CD14-positive monocyte (primary cell): Measurements from ENCODE around the gene PAIP2. TPM values are rescaled to one million over a fixed set of nuclear protein-coding genes. Genes with fewer than 3 reads are reported as not detected.

ENCODE experiments used
- DNase-seq, 3 donors: peaks; one replicate each; pipeline ENCODE4 v3.0.0-alpha.2; 2011 to 2022
- H2AFZ ChIP-seq: 2 replicates; pipeline ENCODE4 v1.6.0; 2012; ENCODE audit warnings: mild to moderate bottlenecking, low read depth, low read length, inconsistent platforms; ENCODE audit not compliant: insufficient read depth, poor library complexity, severe bottlenecking
- H3K27ac ChIP-seq, 2 donors: 1 replicate in 1 of 2; 2 replicates in 1 of 2; pipeline ENCODE4 v1.5.1; 2012 to 2013; ENCODE audit warnings: low read length in 2 of 2, control low read depth in 1 of 2, inconsistent platforms in 1 of 2, low read depth in 1 of 2, mild to moderate bottlenecking in 1 of 2
- H3K27me3 ChIP-seq, 2 donors: one replicate each; pipeline versions ENCODE4 v1.6.0 to v1.6.1; 2011 to 2013; ENCODE audit warnings: low read length in 2 of 2; ENCODE audit not compliant: control insufficient read depth in 2 of 2, insufficient read depth in 2 of 2
- H3K36me3 ChIP-seq, 2 donors: replicated peaks in 1 of 2; 1 replicate in 1 of 2; 2 replicates in 1 of 2; pipeline versions ENCODE4 v1.5.1 to v1.6.1; 2012 to 2013; ENCODE audit warnings: low read length in 2 of 2, control low read depth in 1 of 2, inconsistent platforms in 1 of 2, mild to moderate bottlenecking in 1 of 2; ENCODE audit not compliant: insufficient read depth in 2 of 2, control insufficient read depth in 1 of 2
- H3K4me1 ChIP-seq, 2 donors: 1 replicate in 1 of 2; 2 replicates in 1 of 2; pipeline versions ENCODE4 v1.5.1 to v1.6.1; 2012 to 2013; ENCODE audit warnings: low read length in 2 of 2, control low read depth in 1 of 2, inconsistent platforms in 1 of 2, mild to moderate bottlenecking in 1 of 2, moderate library complexity in 1 of 2; ENCODE audit not compliant: insufficient read depth in 2 of 2, control insufficient read depth in 1 of 2
- H3K4me2 ChIP-seq: replicated peaks from 2 replicates; pipeline ENCODE3; 2012; ENCODE audit warnings: low read length, moderate library complexity, mild to moderate bottlenecking; ENCODE audit not compliant: poor library complexity, severe bottlenecking; ENCODE audit errors: extremely low read depth
- H3K4me3 ChIP-seq, 3 experiments: fragments of 200-600 bp in 1 of 3; sonication (generic) in 1 of 3; replicated peaks in 1 of 3; 1 replicate in 2 of 3; 2 replicates in 1 of 3; pipeline ENCODE4 v1.5.1; 2011 to 2013; ENCODE audit warnings: low read length in 3 of 3, mild to moderate bottlenecking in 3 of 3, control low read depth in 2 of 3, low read depth in 2 of 3, inconsistent platforms in 1 of 3, moderate library complexity in 1 of 3
- H3K79me2 ChIP-seq: 2 replicates; pipeline ENCODE4 v1.6.0; 2012; ENCODE audit warnings: mild to moderate bottlenecking, control low read depth, inconsistent platforms, low read length, moderate library complexity; ENCODE audit not compliant: insufficient read depth
- H3K9ac ChIP-seq: 2 replicates; pipeline ENCODE4 v1.6.0; 2017; ENCODE audit warnings: low read length, mild to moderate bottlenecking; ENCODE audit not compliant: insufficient read depth, poor library complexity, severe bottlenecking
- H3K9me3 ChIP-seq, 2 donors: replicated peaks in 1 of 2; 1 replicate in 1 of 2; 2 replicates in 1 of 2; pipeline versions ENCODE4 v1.5.1 to v1.6.1; 2012 to 2013; ENCODE audit warnings: low read length in 2 of 2, control low read depth in 1 of 2; ENCODE audit not compliant: control insufficient read depth in 1 of 2, insufficient read depth in 1 of 2
- H4K20me1 ChIP-seq: 2 replicates; pipeline ENCODE4 v1.6.0; 2012; ENCODE audit warnings: mild to moderate bottlenecking, low read length, control low read depth, moderate library complexity; ENCODE audit not compliant: insufficient read depth
- H3K27ac Mint-ChIP-seq, 7 donors: one replicate each; pipeline ENCODE4 v1.8.0; 2020; ENCODE audit warnings: mild to moderate bottlenecking in 7 of 7, mixed read lengths in 7 of 7, moderate library complexity in 6 of 7, inconsistent platforms in 2 of 7
- H3K27me3 Mint-ChIP-seq, 3 donors: one replicate each; pipeline ENCODE4 v1.8.0; 2021 to 2022; ENCODE audit warnings: low read depth in 3 of 3, mild to moderate bottlenecking in 3 of 3, mixed read lengths in 3 of 3, moderate library complexity in 3 of 3, inconsistent platforms in 1 of 3
- H3K36me3 Mint-ChIP-seq, 2 donors: one replicate each; pipeline ENCODE4 v1.8.0; 2020; ENCODE audit warnings: mixed read lengths in 2 of 2, inconsistent platforms in 1 of 2, mild to moderate bottlenecking in 1 of 2
- H3K4me1 Mint-ChIP-seq: one replicate; pipeline ENCODE4 v1.8.0; 2020; ENCODE audit warnings: mild to moderate bottlenecking, mixed read lengths
- H3K4me3 Mint-ChIP-seq, 2 donors: one replicate each; pipeline ENCODE4 v1.8.0; 2020; ENCODE audit warnings: mild to moderate bottlenecking in 2 of 2, mixed read lengths in 2 of 2, moderate library complexity in 1 of 2
- H3K9me3 Mint-ChIP-seq, 7 donors: one replicate each; pipeline ENCODE4 v1.8.0; 2020 to 2022; ENCODE audit warnings: mixed read lengths in 7 of 7, mild to moderate bottlenecking in 6 of 7, moderate library complexity in 6 of 7, inconsistent platforms in 2 of 7
- CTCF ChIP-seq: fragments of 200-600 bp; IDR thresholded peaks from one replicate; pipeline ENCODE4 v1.8.0; 2022; ENCODE audit warnings: antibody characterized with exemption, mild to moderate bottlenecking
- WGBS: methylation state at CpG from one replicate; pipeline ENCODE4 v1.1.5; 2013; ENCODE audit warnings: missing lambda C conversion rate; ENCODE audit not compliant: insufficient coverage; 5-methylcytosine and 5-hydroxymethylcytosine counted together
- intact Hi-C, 2 donors: fragments of 100-400 bp; cut with micrococcal nuclease; formaldehyde crosslinking; loops; one replicate each; pipeline versions ENCODE4 v1.15.0 to v1.15.1; 2023
- polyA plus RNA-seq, 3 donors: library from polyadenylated mRNA; depleted of rRNA in 1 of 3; unstranded in 2 of 3; stranded (reverse) in 1 of 3; fragments of 300-500 nt in 2 of 3; fragments of >200 nt in 1 of 3; fragmentation: Illumina TruSeq in 2 of 3; gene quantifications; 1 replicate in 2 of 3; 2 replicates in 1 of 3; pipeline ENCODE4 v1.2.3, GENCODE V29; 2012 to 2021

PAIP2 gene
- polyA plus RNA-seq, 3 donors, result 68.3 to 325 (median 313) TPM

- no peak overlapping the region for H3K27ac Mint-ChIP-seq
- Histone ChIP-seq H4K20me1 (no peaks in the 10 kb centered on the region), H3K9ac (no peak overlapping the region), H3K4me1 (no peaks in the 10 kb centered on the region), H3K9me3 (no peaks in the 10 kb centered on the region), H3K79me2 (no peaks in the 10 kb centered on the region), H3K4me3 (no peak overlapping the region), H3K36me3 (no peaks in the 10 kb centered on the region), H3K27me3 (no peaks in the 10 kb centered on the region), H2AFZ (no peak overlapping the region), H3K4me2 (no peak overlapping the region), H3K27ac (no peak overlapping the region)
- TF ChIP-seq CTCF, result no peak
- DNase-seq, result no peak
- no CpG with 5 or more reads among the region's 9 CpGs for WGBS
- H3K36me3 Mint-ChIP-seq, result peaks cover 3 to 7% of the 10 kb centered on the region in 2 donors
- intact Hi-C loops, result no loop called here
- no peak overlapping the region for H3K4me3 Mint-ChIP-seq
- H3K27me3 Mint-ChIP-seq, result no peaks in the 10 kb centered on the region
- H3K4me1 Mint-ChIP-seq, result no peaks in the 10 kb centered on the region
- H3K9me3 Mint-ChIP-seq, result no peaks in the 10 kb centered on the region
Measured at GRCh38 chr5:139414581-139415130, 73.0 kb downstream of the PAIP2 start.

- DNase-seq, result no peak
- H3K79me2 ChIP-seq, result no peaks in the 10 kb centered on the region
- no peaks in the 10 kb centered on the region for H3K36me3 ChIP-seq
- no peak overlapping the region for H3K4me3 Mint-ChIP-seq
- H3K4me1 ChIP-seq, result no peaks in the 10 kb centered on the region
- no peaks in the 10 kb centered on the region for H3K9me3 Mint-ChIP-seq
- H3K36me3 Mint-ChIP-seq, result peaks cover 3 to 8% of the 10 kb centered on the region in 2 donors
- intact Hi-C loops, result no loop called here
- no peak overlapping the region for H3K9ac ChIP-seq
- no peaks in the 10 kb centered on the region for H4K20me1 ChIP-seq
- peak overlapping the region in 1 of 7 donors; percentile 63 for H3K27ac Mint-ChIP-seq
- WGBS, result 94% methylated on average over 6 of the region's 8 CpGs
- H3K27me3 Mint-ChIP-seq, result no peaks in the 10 kb centered on the region
- H3K4me2 ChIP-seq, result no peak overlapping the region
- H3K4me1 Mint-ChIP-seq, result no peaks in the 10 kb centered on the region
- no peak overlapping the region for H2AFZ ChIP-seq
- H3K27ac ChIP-seq, result no peak overlapping the region
- no peak for TF ChIP-seq CTCF
- no peaks in the 10 kb centered on the region for H3K27me3 ChIP-seq
- H3K9me3 ChIP-seq, result no peaks in the 10 kb centered on the region
- no peak overlapping the region for H3K4me3 ChIP-seq
Measured at GRCh38 chr5:139415221-139415861, 73.7 kb downstream of the PAIP2 start.
